ENCODE results near the gene FUS.

DNA sequence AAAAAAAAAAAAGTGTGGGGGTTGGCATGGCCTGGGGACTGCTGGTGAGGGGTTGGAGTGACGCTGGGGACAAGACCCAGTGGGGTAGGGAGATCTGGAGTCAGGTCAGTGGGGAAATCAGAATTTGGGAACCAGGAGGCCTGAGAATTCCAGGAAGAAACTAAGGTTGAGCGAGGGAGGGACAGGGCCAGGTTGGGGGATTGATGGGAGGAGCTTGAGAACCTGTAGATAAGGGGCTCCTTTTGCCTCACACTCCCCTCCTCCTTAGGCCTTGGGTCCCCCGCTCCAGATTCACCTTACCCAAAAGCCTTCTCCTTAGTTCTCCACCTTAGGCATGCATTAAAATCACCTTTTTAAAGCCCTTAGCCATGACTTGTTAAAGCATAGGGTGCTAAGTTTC lies 45.3 kb downstream of the FUS start:
- TF ChIP-seq POLR2A (IDR thresholded peaks at IDR 0.05): no peak
- TF ChIP-seq, protein P1, sequence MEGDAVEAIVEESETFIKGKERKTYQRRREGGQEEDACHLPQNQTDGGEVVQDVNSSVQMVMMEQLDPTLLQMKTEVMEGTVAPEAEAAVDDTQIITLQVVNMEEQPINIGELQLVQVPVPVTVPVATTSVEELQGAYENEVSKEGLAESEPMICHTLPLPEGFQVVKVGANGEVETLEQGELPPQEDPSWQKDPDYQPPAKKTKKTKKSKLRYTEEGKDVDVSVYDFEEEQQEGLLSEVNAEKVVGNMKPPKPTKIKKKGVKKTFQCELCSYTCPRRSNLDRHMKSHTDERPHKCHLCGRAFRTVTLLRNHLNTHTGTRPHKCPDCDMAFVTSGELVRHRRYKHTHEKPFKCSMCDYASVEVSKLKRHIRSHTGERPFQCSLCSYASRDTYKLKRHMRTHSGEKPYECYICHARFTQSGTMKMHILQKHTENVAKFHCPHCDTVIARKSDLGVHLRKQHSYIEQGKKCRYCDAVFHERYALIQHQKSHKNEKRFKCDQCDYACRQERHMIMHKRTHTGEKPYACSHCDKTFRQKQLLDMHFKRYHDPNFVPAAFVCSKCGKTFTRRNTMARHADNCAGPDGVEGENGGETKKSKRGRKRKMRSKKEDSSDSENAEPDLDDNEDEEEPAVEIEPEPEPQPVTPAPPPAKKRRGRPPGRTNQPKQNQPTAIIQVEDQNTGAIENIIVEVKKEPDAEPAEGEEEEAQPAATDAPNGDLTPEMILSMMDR (IDR thresholded peaks at IDR 0.05): no peak

Measured in gastroesophageal sphincter (tissue), 3 donors.